KOPT-K1 (cell line): ENCODE measurements around the gene C9orf72.

Experiments used
- H3K27ac ChIP-seq: fragments of 200-600 bp; sonication (generic); 2 replicates; pipeline ENCODE4 v1.5.1; 2016; ENCODE audit warnings: antibody characterized with exemption, mild to moderate bottlenecking, low read depth, low read length; ENCODE audit not compliant: poor library complexity, severe bottlenecking
- H3K36me3 ChIP-seq: fragments of 200-600 bp; sonication (generic); 2 replicates; pipeline ENCODE4 v1.5.1; 2017; ENCODE audit warnings: antibody characterized with exemption, mild to moderate bottlenecking, low read length, moderate library complexity; ENCODE audit not compliant: insufficient read depth
- H3K9me3 ChIP-seq: fragments of 200-600 bp; sonication (generic); 2 replicates; pipeline ENCODE4 v1.5.1; 2017; ENCODE audit warnings: antibody characterized with exemption, low read length, mild to moderate bottlenecking; ENCODE audit not compliant: insufficient read depth, poor library complexity, severe bottlenecking

C9orf72 gene

DNA sequence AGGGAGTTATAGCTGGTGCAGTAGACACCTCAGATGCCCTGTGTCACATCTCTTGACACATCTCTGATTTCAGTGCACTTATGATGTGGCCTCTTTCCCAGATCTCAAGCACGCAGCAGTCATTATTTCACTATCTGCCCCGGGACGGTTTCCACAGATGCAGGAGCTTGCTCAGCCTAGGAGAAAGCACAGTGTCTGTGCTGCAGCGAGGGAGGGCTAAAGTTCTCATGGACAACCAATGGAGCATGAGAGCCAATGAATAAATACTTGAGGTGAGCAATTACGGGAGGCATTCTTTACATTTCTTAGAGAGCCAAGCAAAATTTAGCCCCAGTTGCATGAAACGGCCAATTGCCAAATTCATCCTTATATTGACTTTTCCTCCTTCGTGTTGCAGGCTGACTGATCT is 36.2 kb downstream of the C9orf72 start:
- Histone ChIP-seq H3K27ac (no peak overlapping the region), H3K9me3 (no peaks in the 10 kb centered on the region), H3K36me3 (no peaks in the 10 kb centered on the region)

- Histone ChIP-seq H3K27ac (no peak overlapping the region), H3K36me3 (no peaks in the 10 kb centered on the region), H3K9me3 (no peaks in the 10 kb centered on the region)
Observed at GRCh38 chr9:27536168-27536567, 37.1 kb downstream of the C9orf72 start.

GRCh38 chr9:27535701-27536118 is 37.6 kb downstream of the C9orf72 start:
- Histone ChIP-seq H3K27ac (no peak overlapping the region), H3K36me3 (no peaks in the 10 kb centered on the region)

GRCh38 chr9:27534658-27535209 is 38.5 kb downstream of the C9orf72 start:
- Histone ChIP-seq H3K36me3 (no peaks in the 10 kb centered on the region), H3K27ac (no peak overlapping the region), H3K9me3 (no peaks in the 10 kb centered on the region)

More at GRCh38 chr9:27535701-27536118, 37.6 kb downstream of the C9orf72 start:
- no peaks in the 10 kb centered on the region for H3K9me3 ChIP-seq

- Histone ChIP-seq H3K36me3 (no peaks in the 10 kb centered on the region), H3K9me3 (no peaks in the 10 kb centered on the region), H3K27ac (no peak overlapping the region)
Observed at GRCh38 chr9:27534131-27534530, 39.1 kb downstream of the C9orf72 start.

GRCh38 chr9:27533311-27533710 is 40.0 kb downstream of the C9orf72 start:
- Histone ChIP-seq H3K27ac (no peak overlapping the region), H3K9me3 (no peaks in the 10 kb centered on the region), H3K36me3 (no peaks in the 10 kb centered on the region)

DNA sequence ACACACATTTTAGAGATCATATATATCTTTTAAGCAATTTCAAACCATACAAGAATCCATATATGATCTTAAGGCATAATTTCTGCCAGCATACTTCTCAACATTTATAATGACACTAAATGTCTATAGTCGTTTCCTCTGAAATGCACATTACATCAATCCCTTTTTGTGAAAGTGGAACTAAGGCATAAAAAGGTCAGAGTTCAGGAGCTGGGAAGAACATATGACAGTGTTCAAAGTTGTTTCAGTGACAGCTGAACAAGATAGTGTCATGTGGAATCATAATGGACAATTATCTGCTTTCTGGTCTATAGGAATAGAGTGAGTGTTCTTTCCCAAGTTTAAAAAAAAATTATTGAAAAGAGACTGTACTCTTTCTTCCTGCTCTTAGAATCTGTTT is 41.2 kb downstream of the C9orf72 start:
- no peaks in the 10 kb centered on the region for H3K9me3 ChIP-seq
- H3K27ac ChIP-seq: no peak overlapping the region
- no peaks in the 10 kb centered on the region for H3K36me3 ChIP-seq

DNA sequence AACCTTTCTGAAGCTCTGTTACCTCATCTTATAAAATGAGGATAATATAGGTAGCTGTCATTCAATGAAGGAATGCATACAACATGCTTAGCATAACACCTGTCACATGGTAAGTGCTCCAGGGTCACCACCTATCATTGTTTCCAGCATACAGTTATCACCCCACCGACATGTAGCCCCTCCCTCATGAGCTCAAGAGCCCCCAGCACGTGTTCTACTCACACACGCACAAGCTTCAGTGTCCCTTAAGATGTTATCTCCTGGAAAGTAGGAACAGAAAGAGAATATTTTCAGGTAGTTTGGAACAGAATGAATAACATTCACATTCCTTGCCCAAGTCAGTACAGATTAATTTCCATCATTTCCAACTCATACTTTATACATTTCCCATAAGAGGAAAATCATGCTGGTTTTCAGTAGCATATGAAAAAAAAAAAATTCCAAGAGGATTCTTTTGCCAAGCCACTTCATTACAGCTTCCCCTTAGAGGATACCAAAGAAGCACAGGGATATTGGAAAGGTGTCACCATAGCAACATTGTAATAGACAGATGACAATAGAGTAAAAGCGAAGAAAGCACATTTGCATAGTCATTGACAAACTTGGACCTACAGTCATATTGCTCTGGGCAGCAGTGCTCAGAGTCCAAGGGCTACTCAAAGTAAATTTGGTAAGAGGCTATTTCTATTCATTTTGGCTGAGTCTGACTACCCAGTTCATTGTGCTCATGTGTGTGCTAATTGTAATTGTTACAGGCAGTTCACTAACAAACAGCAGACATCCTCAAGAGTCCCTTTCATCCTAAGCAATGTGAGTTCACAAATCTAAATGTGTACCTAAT is 42.1 kb downstream of the C9orf72 start:
- Histone ChIP-seq H3K36me3 (no peaks in the 10 kb centered on the region), H3K9me3 (no peaks in the 10 kb centered on the region), H3K27ac (no peak overlapping the region)

DNA sequence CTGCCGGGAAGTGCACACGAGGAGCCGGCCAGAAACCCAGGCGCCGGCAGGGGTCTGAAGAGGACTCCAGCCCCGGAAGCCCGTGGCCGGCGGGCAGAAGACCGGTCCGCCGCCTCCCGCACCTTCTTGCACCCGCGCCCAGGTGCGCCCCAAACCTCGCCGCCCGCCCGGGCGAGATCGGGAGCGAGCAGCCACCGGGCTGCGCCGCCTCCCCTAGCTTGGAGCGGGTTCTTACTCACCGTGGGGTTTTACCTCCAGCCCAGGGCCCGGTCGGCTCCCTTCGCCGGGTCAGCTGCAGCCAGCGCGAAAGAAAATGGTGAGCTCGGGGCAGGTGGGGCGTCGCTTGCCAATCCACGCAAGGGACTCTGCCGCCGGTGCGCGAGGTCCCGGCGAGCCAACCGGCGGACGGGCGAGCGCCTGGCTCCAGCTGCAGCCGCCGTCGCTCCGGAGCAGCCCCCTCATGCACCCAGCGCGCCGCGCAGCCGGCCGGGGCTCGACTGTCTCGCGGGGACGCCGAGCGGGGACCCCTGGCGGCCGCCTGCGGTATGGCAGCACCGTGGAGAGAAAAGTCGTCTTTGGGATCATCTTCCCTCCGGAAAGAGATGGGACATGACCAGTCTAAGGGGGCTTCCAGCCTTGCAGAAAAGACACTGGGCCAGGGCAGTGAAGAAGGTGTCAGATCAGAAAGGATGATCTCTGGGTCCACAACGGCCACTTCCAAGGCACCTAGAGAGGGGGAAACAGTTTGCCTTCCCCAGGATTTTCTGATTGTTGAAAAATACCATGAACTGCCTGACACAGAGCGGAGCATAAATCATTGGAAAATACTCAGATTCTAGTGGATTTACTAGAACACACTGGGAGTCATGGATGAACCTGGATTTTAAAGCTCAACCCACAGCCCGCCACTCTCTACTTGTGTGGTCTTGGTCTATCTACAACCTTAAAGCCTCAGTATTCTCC is 43.7 kb downstream of the C9orf72 start, which contains the start of gene MOB3B:
TSS of gene MOB3B (minus strand) at position 499 of the 963 bp plus-strand sequence. CDS start 74,264 bp downstream, outside the sequence.
- Histone ChIP-seq H3K27ac (no peak within 1 kb of the TSS), H3K9me3 (no peaks in the 10 kb centered on the region), H3K36me3 (no peaks in the 10 kb centered on the region)

- Histone ChIP-seq H3K36me3 (no peaks in the 10 kb centered on the region), H3K9me3 (no peaks in the 10 kb centered on the region), H3K27ac (no peak overlapping the region)
Observed at GRCh38 chr9:27528886-27529315, 44.4 kb downstream of the C9orf72 start.

DNA sequence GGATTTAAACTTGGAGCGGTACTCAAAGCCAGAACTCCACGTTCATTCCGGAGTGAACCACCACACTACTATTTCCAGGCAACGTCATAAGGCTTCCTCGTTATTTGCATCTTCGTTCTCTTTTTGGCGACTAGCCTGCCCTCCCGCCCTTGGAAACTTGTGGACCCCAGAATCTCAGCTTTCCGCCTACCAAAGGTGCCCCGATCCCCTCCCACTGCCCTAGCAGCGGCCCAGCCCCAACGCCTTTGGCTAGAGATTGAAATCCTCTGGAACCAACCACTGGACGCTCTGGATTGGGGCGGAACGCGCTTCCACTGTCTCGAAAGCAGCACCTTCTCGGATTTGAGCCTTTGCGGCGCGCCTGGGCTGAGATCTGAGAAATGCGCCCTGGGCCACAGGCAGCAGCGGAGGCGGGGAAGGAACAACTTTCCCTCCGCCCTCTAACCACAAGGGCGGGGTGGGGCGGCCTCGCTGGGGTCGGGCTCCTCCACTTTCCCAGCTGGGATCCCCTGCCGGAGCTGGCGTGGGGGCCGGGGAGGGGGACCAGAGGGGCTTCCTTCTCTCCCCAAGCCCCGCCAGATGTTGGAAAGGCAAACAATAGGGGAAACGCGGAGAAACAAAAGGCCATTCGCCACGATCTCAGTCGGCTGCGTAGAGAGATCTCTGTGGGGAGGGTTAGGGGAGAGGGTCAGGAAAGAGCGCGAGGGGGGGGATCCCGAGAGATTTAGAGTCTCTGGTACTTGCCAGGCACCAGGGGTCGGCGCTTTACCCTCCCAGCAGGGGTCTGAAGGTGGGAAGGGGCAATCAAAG is 45.0 kb downstream of the C9orf72 start:
- Histone ChIP-seq H3K36me3 (no peaks in the 10 kb centered on the region), H3K9me3 (no peaks in the 10 kb centered on the region), H3K27ac (no peak overlapping the region)

- no peaks in the 10 kb centered on the region for H3K36me3 ChIP-seq
- H3K27ac ChIP-seq: no peak overlapping the region
- no peaks in the 10 kb centered on the region for H3K9me3 ChIP-seq
Observed at GRCh38 chr9:27527702-27528075, 45.6 kb downstream of the C9orf72 start.

- Histone ChIP-seq H3K27ac (no peak within 1 kb of the TSS), H3K9me3 (no peaks in the 10 kb centered on the region), H3K36me3 (no peaks in the 10 kb centered on the region)
Observed at GRCh38 chr9:27524236-27524635, 49.0 kb downstream of the C9orf72 start, which contains the start of gene IFNK. Gene IFNK (plus strand): TSS chr9:27524290. CDS start chr9:27524337, 47 bp downstream.

DNA sequence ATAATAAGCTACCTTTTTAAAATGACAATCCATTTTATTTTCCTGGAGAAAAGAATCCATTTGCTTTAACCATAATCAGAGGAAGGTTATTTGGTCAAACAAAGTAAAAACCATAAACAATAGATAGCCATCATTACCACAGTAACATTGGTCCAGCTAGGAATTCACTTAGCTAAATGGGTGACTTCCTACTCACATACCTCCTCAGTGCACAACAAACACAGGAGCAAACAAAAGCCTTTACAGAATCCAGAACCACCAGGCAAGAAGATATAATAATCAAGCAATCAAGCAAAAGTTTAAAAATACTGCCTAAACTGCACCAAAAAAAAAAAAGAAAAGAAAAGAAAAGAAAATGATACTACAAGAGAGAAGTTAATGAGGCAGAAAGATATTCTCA is 50.1 kb downstream of the C9orf72 start:
- Histone ChIP-seq H3K9me3 (no peaks in the 10 kb centered on the region), H3K36me3 (no peaks in the 10 kb centered on the region), H3K27ac (no peak overlapping the region)
